GM12878 (cell line): ENCODE data around the gene HID1.

Experiments used
- ATF7 ChIP-seq: fragments of 450-650 bp; IDR thresholded peaks from 2 replicates; pipeline ENCODE4 v1.6.1; 2016; ENCODE audit warnings: low read depth, mild to moderate bottlenecking
- CHD4 ChIP-seq: fragments of 200-600 bp; sonication (generic); IDR thresholded peaks from 2 replicates; pipeline ENCODE4 v1.6.1; 2016; ENCODE audit warnings: mild to moderate bottlenecking
- TF ChIP-seq, protein P1 (sequence below): IDR thresholded peaks from 2 replicates; pipeline ENCODE4 v1.6.1; 2011; ENCODE audit warnings: low read depth, mild to moderate bottlenecking, low read length, moderate library complexity, borderline replicate concordance; ENCODE audit errors: extremely low read depth

DNA sequence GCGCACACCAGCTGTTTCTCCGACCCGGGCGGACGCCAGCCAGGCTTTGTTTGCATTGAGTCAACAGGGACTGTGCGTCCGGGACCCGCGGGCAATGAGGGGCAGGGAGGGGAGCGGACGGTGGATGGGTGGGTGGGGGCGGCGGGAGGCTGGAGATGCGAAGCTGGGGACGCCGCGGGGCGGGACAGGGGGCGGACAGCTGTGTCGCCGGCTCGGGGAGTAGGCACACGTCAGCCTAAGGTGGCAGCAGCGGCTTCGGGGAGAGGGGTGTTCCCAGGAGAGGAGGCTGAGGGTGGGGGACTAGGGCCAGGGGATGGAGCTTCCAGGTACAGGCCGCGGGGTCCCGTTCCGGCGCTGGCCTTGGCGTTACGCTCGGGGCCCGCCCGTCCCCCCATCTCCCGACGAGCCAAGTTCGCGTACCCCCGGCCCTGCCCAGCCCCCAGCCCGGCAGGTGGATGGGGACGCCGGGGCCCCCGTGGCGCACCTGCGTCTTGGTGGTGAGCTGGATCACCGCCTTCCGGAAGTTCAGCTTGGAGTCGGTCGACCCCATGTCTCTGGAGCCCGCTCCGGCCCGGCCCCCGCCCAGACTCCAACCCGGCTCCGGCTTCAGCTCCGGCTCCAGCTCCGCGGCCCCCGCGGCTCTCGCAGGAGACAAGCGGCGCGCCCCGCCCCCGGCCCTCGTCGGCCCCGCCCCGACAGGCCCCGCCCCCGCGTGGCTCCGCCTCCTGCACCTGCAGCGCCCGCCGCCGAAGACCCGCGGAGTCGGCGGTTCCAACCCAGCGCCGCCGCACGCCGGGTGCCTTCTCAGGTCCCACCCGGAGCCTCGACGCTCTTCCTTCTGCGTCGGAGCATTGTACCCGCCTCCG is at the start of gene HID1:
- TF ChIP-seq CHD4 (no peak), ATF7 (no peak)
- TF ChIP-seq, protein P1, sequence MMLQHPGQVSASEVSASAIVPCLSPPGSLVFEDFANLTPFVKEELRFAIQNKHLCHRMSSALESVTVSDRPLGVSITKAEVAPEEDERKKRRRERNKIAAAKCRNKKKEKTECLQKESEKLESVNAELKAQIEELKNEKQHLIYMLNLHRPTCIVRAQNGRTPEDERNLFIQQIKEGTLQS, result no peak
